ENCODE measurements around the gene GLT6D1.
"Not testable (repeated sequence)": the region's sequence is repeated elsewhere in the genome, so short reads cannot be mapped to it uniquely, and the experiment has no call there.

DNA sequence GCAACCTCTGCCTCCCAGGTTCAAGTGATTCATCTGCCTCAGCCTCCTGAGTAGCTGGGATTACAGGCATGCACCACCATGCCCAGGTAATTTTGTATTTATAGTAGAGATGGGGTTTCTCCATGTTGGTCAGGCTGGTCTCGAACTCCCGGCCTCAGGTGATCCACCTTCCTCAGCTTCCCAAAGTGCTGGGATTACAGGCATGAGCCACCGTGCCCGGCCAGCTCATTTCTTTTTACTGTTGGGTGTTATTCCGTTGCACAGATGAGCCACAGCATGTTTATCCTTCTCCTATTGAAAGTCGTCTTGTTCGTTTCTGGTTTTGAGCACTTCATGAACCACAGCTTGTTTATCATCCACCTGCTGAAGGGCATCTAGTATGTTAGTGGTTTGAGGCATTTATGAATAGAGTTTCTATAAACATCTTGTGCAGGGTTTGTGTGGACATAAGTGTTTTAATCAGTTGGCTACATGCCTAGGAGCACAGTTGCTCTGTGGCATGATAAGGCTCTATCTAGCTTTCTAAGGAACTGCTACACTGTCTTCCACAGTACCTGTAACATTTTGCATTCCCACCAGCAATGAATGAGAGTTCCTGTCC, 2.3 kb downstream of the GLT6D1 start:
- not testable (repeated sequence) for TF ChIP-seq POLR2A, POLR2AphosphoS5 (IDR thresholded peaks at IDR 0.05)

All from spleen (tissue), 3 donors.